Activated naive CD4-positive, alpha-beta T cell treated with anti-CD3 and anti-CD28 coated beads, Interleukin-2, amount 50 U/mL, for 16 hours (primary cell): Measurements from ENCODE around the gene DOCK1.
"Not testable (repeated sequence)": the region's sequence is repeated elsewhere in the genome, so short reads cannot be mapped to it uniquely, and the experiment has no call there.

Experiments used
- DNase-seq: peaks from one replicate; pipeline ENCODE4 v3.0.0-alpha.2; 2020

Gene DOCK1

GRCh38 chr10:126904818-126905701, at the start of gene DOCK1:
Gene DOCK1, plus strand, starts transcription at chr10:126905428. Its CDS starts 90 bp downstream, at chr10:126905518.
- no peak for DNase-seq

- DNase-seq: no peak
These were observed 47.9 kb upstream of the DOCK1 start for GRCh38 chr10:126857178-126857806.

DNA sequence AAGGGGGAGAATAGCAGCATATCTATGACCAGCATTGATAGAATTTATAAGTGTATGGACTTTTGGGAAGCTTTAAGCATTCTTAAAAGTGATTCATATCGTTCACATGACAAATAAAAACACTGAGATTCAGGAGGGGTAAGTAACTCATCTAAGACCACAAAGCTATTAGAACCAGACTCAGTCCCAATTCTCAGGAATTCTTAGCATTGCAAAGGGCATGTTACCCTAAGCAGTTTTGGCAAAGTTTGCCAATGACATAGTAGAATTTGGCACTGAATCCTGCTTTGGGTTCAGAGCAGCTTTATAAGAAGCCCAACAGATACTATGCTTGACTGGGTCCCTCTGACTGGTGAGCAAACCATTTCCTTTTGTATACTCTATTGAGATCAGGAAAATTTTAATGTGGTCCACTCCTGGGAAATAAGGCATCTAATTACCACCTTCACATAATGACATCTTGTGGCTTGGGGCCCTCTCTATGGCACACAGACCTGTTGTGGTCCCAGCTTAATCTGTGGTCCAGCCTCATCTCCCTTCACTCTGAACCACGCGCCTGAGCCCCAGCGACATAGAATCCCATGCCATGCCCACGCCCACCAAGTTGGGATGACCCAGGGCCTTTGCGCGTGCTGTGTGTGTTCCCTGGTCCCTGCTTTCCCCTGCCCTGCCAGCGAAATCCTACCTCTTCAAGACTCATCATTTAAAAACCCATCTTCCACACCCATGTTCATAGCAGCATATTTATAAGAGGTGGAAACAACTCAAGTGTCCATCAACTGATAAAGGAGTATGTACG, 37.5 kb upstream of the DOCK1 start:
- no peak for DNase-seq

DNA sequence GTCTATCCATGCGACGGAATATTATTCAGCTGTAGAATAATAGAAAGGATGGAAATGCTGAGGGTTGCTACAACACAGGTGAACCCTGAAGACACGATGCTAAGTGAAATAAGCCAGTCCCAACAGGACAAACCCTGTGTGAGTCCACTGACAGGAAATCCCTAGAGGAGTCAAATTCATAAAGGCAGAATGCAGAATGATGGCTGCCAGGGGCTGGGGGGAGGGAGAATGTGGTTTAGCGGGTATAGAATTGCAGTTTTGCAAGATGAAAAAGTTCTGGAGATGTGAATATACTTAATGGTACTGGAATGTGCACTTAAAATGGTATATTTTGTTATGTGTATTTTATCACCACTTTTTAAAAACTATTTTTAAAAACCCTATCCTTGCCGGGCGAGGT, 36.9 kb upstream of the DOCK1 start:
- no peak for DNase-seq

DNA sequence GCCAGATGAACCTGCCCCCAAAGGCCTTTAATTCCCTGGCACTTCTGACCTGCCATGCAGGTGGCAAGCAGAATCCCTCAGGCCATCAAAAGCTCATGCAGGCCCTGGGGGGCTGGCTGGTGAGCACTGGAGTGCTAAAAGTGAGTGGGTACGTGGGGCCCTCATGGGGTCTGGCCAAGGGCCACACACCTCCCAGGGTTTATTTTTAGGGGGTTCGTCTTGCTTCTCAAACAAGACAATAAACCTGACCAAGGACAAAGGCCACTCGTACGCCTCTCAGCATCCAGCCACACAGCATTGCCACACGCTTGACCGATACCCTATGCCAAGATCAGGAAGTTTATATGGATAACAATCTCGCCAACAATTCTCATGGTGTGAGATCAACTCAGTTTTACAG, 33.1 kb upstream of the DOCK1 start:
- DNase-seq: no peak

- DNase-seq: no peak
These were observed 32.5 kb upstream of the DOCK1 start for GRCh38 chr10:126872768-126873167.

- no peak for DNase-seq
These were observed 28.8 kb upstream of the DOCK1 start for GRCh38 chr10:126876456-126876855.

DNA sequence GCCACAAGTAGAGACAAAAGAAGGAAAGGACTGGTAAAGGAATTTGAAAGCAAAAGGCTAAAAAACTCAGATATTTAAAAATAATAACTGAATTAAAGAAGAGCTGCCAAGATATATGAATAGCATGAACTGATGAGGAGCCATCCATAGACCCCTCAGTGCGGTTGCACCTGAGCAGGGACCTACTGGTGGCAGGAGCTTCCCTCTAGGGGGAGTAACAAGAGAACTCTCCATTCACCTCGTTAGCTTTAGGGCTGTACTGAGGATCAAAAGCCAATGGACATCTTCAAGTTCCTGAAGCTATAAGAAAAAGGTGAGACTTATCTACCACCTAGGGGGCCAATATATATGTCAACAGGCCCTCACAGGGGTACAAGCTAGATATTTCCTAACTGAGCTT, 27.8 kb upstream of the DOCK1 start:
- no peak for DNase-seq

DNA sequence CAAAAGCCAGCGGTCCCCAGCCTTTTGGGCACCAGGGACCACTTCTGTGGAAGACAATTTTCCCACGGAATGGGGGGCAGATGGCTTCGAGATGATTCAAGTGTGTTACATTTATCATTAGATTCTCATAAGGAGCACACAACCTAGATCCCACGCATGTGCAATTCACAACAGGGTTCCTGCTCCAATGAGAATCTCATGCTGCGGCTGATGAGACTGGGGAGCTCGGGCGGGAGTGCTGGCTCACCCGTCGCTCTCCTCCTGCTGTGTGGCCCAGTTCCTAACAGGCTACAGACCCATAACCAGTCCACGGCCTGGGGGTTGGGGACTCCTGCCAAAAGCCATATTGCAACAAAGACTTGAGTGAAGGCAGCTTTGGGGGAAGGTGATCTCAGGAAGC, 26.6 kb upstream of the DOCK1 start:
- DNase-seq: no peak

DNA sequence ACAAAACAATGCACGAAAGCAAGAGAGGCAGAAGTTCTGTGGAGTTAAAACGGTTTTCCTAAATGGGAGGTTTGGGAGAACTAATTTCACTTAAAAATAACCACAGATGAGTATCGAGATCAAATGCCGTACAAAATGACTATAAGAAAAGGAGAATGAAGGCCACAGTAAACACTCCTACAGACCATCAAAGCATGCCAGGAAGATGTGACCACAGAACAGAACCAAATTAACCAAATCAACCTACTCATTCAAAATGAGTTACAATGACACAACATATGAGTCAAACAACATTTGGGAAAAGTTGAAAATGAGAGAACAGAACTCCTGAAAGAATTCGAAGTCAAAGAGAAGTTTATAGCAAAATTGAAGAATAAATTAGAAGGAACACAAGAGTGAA, 24.3 kb upstream of the DOCK1 start:
- DNase-seq: no peak

GRCh38 chr10:126882055-126882454, 23.2 kb upstream of the DOCK1 start:
- not testable (repeated sequence) for DNase-seq

- not testable (repeated sequence) for DNase-seq
These were observed 16.8 kb upstream of the DOCK1 start for GRCh38 chr10:126888436-126888835.

GRCh38 chr10:126889421-126889820, 15.8 kb upstream of the DOCK1 start:
- no peak for DNase-seq

- not testable (repeated sequence) for DNase-seq
These were observed 14.4 kb upstream of the DOCK1 start for GRCh38 chr10:126890797-126891196.

DNA sequence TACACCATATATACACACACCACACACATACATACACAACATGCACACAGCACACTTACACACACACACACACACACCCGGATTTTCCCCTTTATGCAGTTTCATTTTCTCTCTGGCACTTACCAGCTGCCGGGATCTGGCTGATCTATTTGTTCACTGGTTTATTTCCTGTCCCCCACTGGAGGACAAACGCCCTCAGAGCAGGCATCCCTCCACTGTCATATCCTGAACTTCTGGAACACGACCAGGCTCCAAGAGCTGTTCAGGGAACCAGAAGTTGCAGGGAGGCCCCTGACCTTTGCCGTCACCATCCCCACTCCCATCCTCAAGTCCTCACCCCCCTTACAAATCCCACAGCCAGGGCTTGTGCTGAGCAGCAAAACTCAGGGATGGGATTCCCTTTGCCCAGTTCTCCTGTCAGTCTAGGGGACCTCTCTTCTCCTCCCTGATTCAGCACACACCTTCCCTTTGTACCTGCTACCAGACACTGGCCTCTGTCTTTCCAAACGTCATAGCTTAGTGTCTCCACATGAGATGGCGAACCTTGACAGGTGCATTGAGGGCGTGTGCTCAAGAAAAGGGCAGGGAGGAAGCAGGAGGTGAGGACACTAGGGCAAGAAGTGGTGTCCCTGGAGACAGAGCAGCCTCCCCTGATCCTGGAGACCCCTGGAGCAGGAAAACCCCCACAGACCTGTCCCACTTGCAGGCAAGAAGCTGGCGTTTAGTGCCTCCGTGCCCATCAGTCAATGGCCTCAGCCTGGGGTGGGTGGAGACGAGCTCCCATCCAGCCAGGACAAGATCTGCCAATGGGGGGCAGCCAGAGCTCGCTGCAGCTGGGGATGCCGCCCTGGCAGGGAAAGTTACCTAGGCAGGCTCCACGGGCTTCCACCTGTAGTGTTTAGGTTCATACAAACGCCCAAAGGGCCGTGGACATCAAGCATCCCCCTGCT, 12.7 kb upstream of the DOCK1 start:
- DNase-seq: no peak

- no peak for DNase-seq
These were observed 12.0 kb upstream of the DOCK1 start for GRCh38 chr10:126893206-126893605.

DNA sequence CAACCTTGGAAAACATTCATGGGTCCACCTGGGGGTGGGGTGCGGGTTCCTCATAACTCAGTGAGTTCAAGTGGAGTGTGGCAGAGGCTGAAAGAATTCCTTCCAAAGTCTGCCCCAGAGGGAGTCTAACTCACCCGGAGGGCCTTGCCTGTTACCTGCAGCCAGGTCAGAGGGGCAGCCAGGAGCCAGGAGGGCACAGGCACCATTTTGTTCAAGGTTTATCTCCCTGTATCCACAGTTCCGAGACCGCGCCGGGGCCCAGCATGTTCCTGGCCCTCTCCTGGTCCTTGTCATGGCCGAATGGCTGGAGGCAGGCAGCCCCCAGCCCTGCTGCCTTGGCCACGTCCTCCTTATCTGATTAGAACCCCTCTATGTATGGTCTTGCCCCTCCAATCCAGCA, 11.4 kb upstream of the DOCK1 start:
- DNase-seq: no peak

GRCh38 chr10:126895214-126895781, 9.9 kb upstream of the DOCK1 start:
- DNase-seq: no peak

GRCh38 chr10:126898460-126898859, 6.8 kb upstream of the DOCK1 start:
- DNase-seq: no peak

DNA sequence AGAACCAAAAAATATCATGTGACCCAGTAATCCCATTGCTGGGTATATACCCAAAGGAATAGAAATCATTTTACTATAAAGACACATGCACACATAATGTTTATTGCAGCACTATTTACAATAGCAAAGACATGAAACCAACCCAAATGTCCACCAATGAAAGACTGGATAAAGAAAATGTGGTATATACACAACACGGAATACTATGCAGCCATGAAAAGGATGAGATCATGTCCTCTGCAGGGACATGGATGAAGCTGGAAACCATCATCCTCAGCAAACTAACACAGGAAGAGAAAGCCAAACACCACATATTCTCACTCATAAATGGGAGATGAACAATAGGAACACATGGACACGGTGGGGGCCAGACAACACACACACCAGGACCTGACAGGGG, 5.7 kb upstream of the DOCK1 start:
- not testable (repeated sequence) for DNase-seq

DNA sequence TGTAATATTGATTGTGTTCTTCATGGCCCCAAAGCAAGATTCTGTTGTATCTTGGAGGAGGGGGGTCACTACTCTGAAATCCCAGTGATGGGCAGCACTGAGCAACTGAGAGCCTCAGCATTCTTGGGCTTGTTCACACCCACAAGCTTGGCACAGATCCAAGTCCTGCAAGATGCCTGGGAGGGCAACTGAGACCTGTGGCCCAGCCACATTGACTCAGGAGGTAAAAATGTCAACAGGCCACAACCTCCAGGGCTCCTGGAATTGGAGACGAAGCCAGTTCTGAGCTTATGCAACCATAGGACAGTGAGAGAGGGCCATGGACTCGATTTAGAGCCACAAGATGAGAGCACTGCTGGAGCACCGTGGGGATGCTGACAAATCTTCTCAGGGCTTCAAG, 3.1 kb upstream of the DOCK1 start:
- DNase-seq: no peak
